ENCODE measurements around the gene KNCN.

Gene KNCN

GRCh38 chr1:46523496-46524353 is 27.7 kb downstream of the KNCN start:
- peak; percentile 36 for DNase-seq

GRCh38 chr1:46522969-46523320 is 28.5 kb downstream of the KNCN start:
- no peak for DNase-seq

- DNase-seq, result no peak
These were observed 29.1 kb downstream of the KNCN start for GRCh38 chr1:46522184-46522968.

- DNase-seq, result no peak
These were observed 30.0 kb downstream of the KNCN start for GRCh38 chr1:46521414-46521813.

GRCh38 chr1:46520063-46520911 is 31.2 kb downstream of the KNCN start:
- DNase-seq, result no peak

GRCh38 chr1:46519209-46519608 is 32.2 kb downstream of the KNCN start:
- DNase-seq, result no peak

- DNase-seq, result no peak
These were observed 33.4 kb downstream of the KNCN start for GRCh38 chr1:46517932-46518498.

GRCh38 chr1:46517010-46517600 is 34.3 kb downstream of the KNCN start:
- DNase-seq, result no peak

- no peak for DNase-seq
These were observed 35.1 kb downstream of the KNCN start for GRCh38 chr1:46516200-46516950.

GRCh38 chr1:46515576-46515975 is 35.9 kb downstream of the KNCN start:
- DNase-seq, result no peak

- no peak for DNase-seq
These were observed 37.9 kb downstream of the KNCN start for GRCh38 chr1:46513536-46513935.

- no peak for DNase-seq
These were observed 38.7 kb downstream of the KNCN start for GRCh38 chr1:46512792-46513190.

- no peak for DNase-seq
These were observed 39.2 kb downstream of the KNCN start for GRCh38 chr1:46512135-46512791.

- no peak for DNase-seq
These were observed 40.5 kb downstream of the KNCN start for GRCh38 chr1:46510998-46511365.

GRCh38 chr1:46510341-46510997 is 41.0 kb downstream of the KNCN start:
- no peak for DNase-seq

- DNase-seq, result no peak
These were observed 42.7 kb downstream of the KNCN start for GRCh38 chr1:46508757-46509156.

GRCh38 chr1:46506470-46507219 is 44.8 kb downstream of the KNCN start:
- DNase-seq, result no peak

- DNase-seq, result no peak
These were observed 48.0 kb downstream of the KNCN start for GRCh38 chr1:46503421-46503820.

GRCh38 chr1:46501528-46501927 is 49.9 kb downstream of the KNCN start:
- DNase-seq, result no peak

- DNase-seq, result no peak
These were observed 53.8 kb downstream of the KNCN start for GRCh38 chr1:46497665-46498064.
